T47D (cell line): ENCODE measurements around the gene GGA1.

Experiments
- DNase-seq, 2 experiments: peaks; one replicate each; pipeline versions ENCODE4 v3.0.0 to v3.0.0-alpha.2; 2011 to 2012; ENCODE audit warnings: low read depth in 1 of 2, low spot score in 1 of 2
- JUND ChIP-seq: IDR thresholded peaks from 2 replicates; pipeline ENCODE4 v1.6.1; 2012; ENCODE audit warnings: low read depth
- in situ Hi-C: cut with HindIII; loops from 2 replicates; pipeline ENCODE4 v1.10.0; 2016; ENCODE audit warnings: low sequenced_read_pairs, low pct_unique_long_range_greater_than_20kb

GGA1 gene

GRCh38 chr22:37672206-37672919 is 63.7 kb downstream of the GGA1 start:
- in situ Hi-C loops = no loop called here
- no peak for DNase-seq
- no peak for TF ChIP-seq JUND

GRCh38 chr22:37672920-37673455 is 64.4 kb downstream of the GGA1 start:
- TF ChIP-seq JUND = no peak
- no peak for DNase-seq
- in situ Hi-C loops = no loop called here

GRCh38 chr22:37674248-37674647 is 65.6 kb downstream of the GGA1 start:
- no peak for TF ChIP-seq JUND

GRCh38 chr22:37674951-37675929 is 66.6 kb downstream of the GGA1 start, which contains the start of gene LGALS1:
TSS of gene LGALS1 (plus strand) at chr22:37675636. CDS start at chr22:37675703, 67 bp downstream.
- in situ Hi-C loops = no loop called here
- DNase-seq = peak; percentile 65 to 96
- no peak for TF ChIP-seq JUND

More at GRCh38 chr22:37674248-37674647, 65.6 kb downstream of the GGA1 start:
- in situ Hi-C loops = no loop called here
- DNase-seq = no peak

- DNase-seq = peak in 1 of 2 experiments; percentile 58
- in situ Hi-C loops = no loop called here
Measured at GRCh38 chr22:37675930-37676735, 67.5 kb downstream of the GGA1 start.

GRCh38 chr22:37676736-37677492 is 68.3 kb downstream of the GGA1 start:
- TF ChIP-seq JUND = no peak
- in situ Hi-C loops = no loop called here
- peak in 1 of 2 experiments; percentile 85 for DNase-seq

More at GRCh38 chr22:37675930-37676735, 67.5 kb downstream of the GGA1 start:
- TF ChIP-seq JUND = no peak

- no peak for TF ChIP-seq JUND
- in situ Hi-C loops = no loop called here
- no peak for DNase-seq
Measured at GRCh38 chr22:37677493-37677974, 68.9 kb downstream of the GGA1 start.

- no peak for TF ChIP-seq JUND
- no peak for DNase-seq
- in situ Hi-C loops = no loop called here
Measured at GRCh38 chr22:37678372-37678771, 69.7 kb downstream of the GGA1 start.

GRCh38 chr22:37679670-37680069 is 71.0 kb downstream of the GGA1 start:
- no peak for TF ChIP-seq JUND
- no peak for DNase-seq
- in situ Hi-C loops = no loop called here

- DNase-seq = no peak
- no peak for TF ChIP-seq JUND
- in situ Hi-C loops = no loop called here
Measured at GRCh38 chr22:37680191-37680851, 71.7 kb downstream of the GGA1 start.

- no peak for TF ChIP-seq JUND
- in situ Hi-C loops = no loop called here
- DNase-seq = no peak
Measured at GRCh38 chr22:37681001-37681424, 72.4 kb downstream of the GGA1 start.
